GM12878 (cell line): Measurements from ENCODE around the gene REPS1.

ENCODE experiments used
- EGR1 ChIP-seq, 2 experiments: IDR thresholded peaks; 1 replicate in 1 of 2; 2 replicates in 1 of 2; pipeline ENCODE4 v1.6.1; 2011 to 2012; ENCODE audit warnings: low read depth in 2 of 2, low read length in 2 of 2, borderline replicate concordance in 1 of 2, mild to moderate bottlenecking in 1 of 2, moderate library complexity in 1 of 2
- EZH2 ChIP-seq: IDR thresholded peaks from 2 replicates; pipeline ENCODE4 v1.6.1; 2012; ENCODE audit warnings: low read depth, mild to moderate bottlenecking, control low read depth, inconsistent platforms, low read length, borderline replicate concordance; ENCODE audit not compliant: control insufficient read depth
- KDM1A ChIP-seq: fragments of 200-600 bp; sonication (generic); IDR thresholded peaks from 2 replicates; pipeline ENCODE4 v1.6.1; 2016; ENCODE audit warnings: borderline replicate concordance
- MXI1 ChIP-seq: fragments of 150-350 bp; IDR thresholded peaks from 2 replicates; pipeline ENCODE4 v1.6.1; 2011; ENCODE audit warnings: low read depth, mild to moderate bottlenecking, inconsistent platforms, low read length, improper control_type of control experiment
- MYC ChIP-seq: IDR thresholded peaks from 2 replicates; pipeline ENCODE4 v1.6.1; 2011; ENCODE audit warnings: mild to moderate bottlenecking, low read length, moderate library complexity, inconsistent platforms; ENCODE audit not compliant: insufficient read depth, insufficient replicate concordance, insufficient read length, severe bottlenecking
- POLR2A ChIP-seq: IDR thresholded peaks from 2 replicates; pipeline ENCODE4 v1.6.1; 2011; ENCODE audit warnings: low read depth, mild to moderate bottlenecking, low read length
- POLR2AphosphoS5 ChIP-seq: IDR thresholded peaks from 2 replicates; pipeline ENCODE4 v1.6.1; 2011; ENCODE audit warnings: mild to moderate bottlenecking, low read length, inconsistent platforms
- SP1 ChIP-seq: IDR thresholded peaks from one replicate; pipeline ENCODE4 v1.6.1; 2011; ENCODE audit warnings: low read depth, low read length
- TF ChIP-seq, protein P1 (sequence below), 3 experiments: IDR thresholded peaks in 2 of 3; conservative IDR thresholded peaks in 1 of 3; 2 replicates each; pipeline ENCODE4 v1.5.1; 2011; ENCODE audit warnings: low read depth in 3 of 3, low read length in 3 of 3, mild to moderate bottlenecking in 3 of 3, control low read depth in 2 of 3, moderate library complexity in 2 of 3, inconsistent platforms in 1 of 3, mixed read lengths in 1 of 3; ENCODE audit not compliant: control insufficient read depth in 2 of 3, insufficient read depth in 1 of 3; ENCODE audit errors: extremely low read depth in 1 of 3
- TF ChIP-seq, protein P2 (sequence below): IDR thresholded peaks from 2 replicates; pipeline ENCODE4 v1.6.1; 2012; ENCODE audit warnings: low read length, inconsistent platforms
- TF ChIP-seq, protein P3 (sequence below): IDR thresholded peaks from 2 replicates; pipeline ENCODE4 v1.6.1; 2012; ENCODE audit warnings: low read depth, low read length, improper control_type of control experiment

DNA sequence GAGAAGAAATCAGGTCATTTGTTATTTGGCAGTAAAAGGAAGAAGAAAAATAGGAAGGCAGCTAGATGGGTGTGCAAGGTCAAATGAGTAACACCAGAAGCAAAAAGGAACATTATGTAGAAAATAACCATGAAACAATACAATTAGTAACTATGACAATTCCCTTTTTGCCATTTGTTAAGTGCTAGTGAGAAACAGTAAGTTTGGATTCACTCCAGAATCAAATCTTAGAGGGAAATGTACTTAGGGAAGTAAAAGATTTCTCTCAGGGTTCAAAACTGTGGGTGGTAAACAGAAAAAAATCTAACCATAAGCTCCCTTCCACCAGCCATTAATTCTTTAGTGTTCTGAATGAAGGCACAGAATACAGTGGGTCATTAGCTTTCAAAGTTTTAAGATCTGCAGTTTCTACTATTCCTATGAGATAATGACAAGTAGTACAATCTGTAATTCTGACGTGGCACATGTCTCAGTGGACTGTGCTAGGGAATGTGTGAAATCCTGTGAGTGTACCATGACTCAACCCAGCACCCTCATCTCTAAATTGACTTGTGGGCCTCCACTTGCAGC lies 17.1 kb downstream of the REPS1 start:
- TF ChIP-seq MXI1 (no peak), SP1 (no peak), EZH2 (no peak), KDM1A (no peak), POLR2AphosphoS5 (no peak), EGR1 (IDR thresholded peaks at IDR 0.05; ENCODE audit: borderline replicate concordance in 1 of 2, low read depth in 2 of 2, low read length in 2 of 2) (no peak), MYC (no peak), POLR2A (no peak)
- TF ChIP-seq, protein P1, sequence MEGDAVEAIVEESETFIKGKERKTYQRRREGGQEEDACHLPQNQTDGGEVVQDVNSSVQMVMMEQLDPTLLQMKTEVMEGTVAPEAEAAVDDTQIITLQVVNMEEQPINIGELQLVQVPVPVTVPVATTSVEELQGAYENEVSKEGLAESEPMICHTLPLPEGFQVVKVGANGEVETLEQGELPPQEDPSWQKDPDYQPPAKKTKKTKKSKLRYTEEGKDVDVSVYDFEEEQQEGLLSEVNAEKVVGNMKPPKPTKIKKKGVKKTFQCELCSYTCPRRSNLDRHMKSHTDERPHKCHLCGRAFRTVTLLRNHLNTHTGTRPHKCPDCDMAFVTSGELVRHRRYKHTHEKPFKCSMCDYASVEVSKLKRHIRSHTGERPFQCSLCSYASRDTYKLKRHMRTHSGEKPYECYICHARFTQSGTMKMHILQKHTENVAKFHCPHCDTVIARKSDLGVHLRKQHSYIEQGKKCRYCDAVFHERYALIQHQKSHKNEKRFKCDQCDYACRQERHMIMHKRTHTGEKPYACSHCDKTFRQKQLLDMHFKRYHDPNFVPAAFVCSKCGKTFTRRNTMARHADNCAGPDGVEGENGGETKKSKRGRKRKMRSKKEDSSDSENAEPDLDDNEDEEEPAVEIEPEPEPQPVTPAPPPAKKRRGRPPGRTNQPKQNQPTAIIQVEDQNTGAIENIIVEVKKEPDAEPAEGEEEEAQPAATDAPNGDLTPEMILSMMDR (IDR thresholded peaks at IDR 0.05 in 2 of 3, conservative IDR thresholded peaks at IDR 0.05 in 1 of 3; ENCODE audit: control insufficient read depth in 2 of 3, extremely low read depth in 1 of 3, insufficient read depth in 1 of 3, low read depth in 3 of 3, low read length in 3 of 3): no peak
- TF ChIP-seq, protein P2, sequence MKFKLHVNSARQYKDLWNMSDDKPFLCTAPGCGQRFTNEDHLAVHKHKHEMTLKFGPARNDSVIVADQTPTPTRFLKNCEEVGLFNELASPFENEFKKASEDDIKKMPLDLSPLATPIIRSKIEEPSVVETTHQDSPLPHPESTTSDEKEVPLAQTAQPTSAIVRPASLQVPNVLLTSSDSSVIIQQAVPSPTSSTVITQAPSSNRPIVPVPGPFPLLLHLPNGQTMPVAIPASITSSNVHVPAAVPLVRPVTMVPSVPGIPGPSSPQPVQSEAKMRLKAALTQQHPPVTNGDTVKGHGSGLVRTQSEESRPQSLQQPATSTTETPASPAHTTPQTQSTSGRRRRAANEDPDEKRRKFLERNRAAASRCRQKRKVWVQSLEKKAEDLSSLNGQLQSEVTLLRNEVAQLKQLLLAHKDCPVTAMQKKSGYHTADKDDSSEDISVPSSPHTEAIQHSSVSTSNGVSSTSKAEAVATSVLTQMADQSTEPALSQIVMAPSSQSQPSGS: no peak
- TF ChIP-seq, protein P3, sequence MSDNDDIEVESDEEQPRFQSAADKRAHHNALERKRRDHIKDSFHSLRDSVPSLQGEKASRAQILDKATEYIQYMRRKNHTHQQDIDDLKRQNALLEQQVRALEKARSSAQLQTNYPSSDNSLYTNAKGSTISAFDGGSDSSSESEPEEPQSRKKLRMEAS: no peak
